Measurements from ENCODE around the gene GRM5. TPM values are rescaled to one million over a fixed set of nuclear protein-coding genes. Genes with fewer than 3 reads are reported as not detected.
"Not testable (repeated sequence)": the region's sequence is repeated elsewhere in the genome, so short reads cannot be mapped to it uniquely, and the experiment has no call there.

Gene GRM5
- total RNA-seq, 1 experiment from 2014 or later: not detected

- H3K4me2 ChIP-seq (ENCODE audit: low read length); BruUV-seq (replicated peaks); H3K9me3 ChIP-seq (ENCODE audit: low read length); H3K9ac ChIP-seq (ENCODE audit: low read length); CTCF ChIA-PET; H2AFZ ChIP-seq (ENCODE audit: low read length); H3K36me3 ChIP-seq (ENCODE audit: low read depth, low read length); H3K9me2 ChIP-seq (replicated peaks; ENCODE audit: low read length); H3F3A ChIP-seq (ENCODE audit: low read length, unreplicated experiment); POLR2A ChIA-PET (ENCODE audit: unreplicated experiment); intact Hi-C loops (cut with micrococcal nuclease); H3K4me3 ChIP-seq (ENCODE audit: low read length); H4K20me1 ChIP-seq (ENCODE audit: low read length); H3K27ac ChIP-seq (ENCODE audit: low read length); H3K4me1 ChIP-seq (ENCODE audit: insufficient read depth, low read length); H3K79me2 ChIP-seq (ENCODE audit: low read length); H3K27me3 ChIP-seq (ENCODE audit: low read length): not testable (repeated sequence)
- ATAC-seq: peak; percentile 49
- DNase-seq: peak; percentile 39
Measured at GRCh38 chr11:89061839-89062238, 3.9 kb downstream of the GRM5 start.

GRCh38 chr11:89057406-89057805, 8.4 kb downstream of the GRM5 start:
- H3K4me2 ChIP-seq (ENCODE audit: low read length); H3F3A ChIP-seq (ENCODE audit: low read length, unreplicated experiment); H3K9me3 ChIP-seq (ENCODE audit: low read length); H3K27ac ChIP-seq (ENCODE audit: low read length); POLR2A ChIA-PET (ENCODE audit: unreplicated experiment); H3K4me1 ChIP-seq (ENCODE audit: insufficient read depth, low read length); CTCF ChIA-PET; H3K27me3 ChIP-seq (ENCODE audit: low read length); intact Hi-C loops (cut with micrococcal nuclease); H4K20me1 ChIP-seq (ENCODE audit: low read length); ATAC-seq; H3K9ac ChIP-seq (ENCODE audit: low read length); DNase-seq; H3K79me2 ChIP-seq (ENCODE audit: low read length); BruUV-seq (replicated peaks); H3K9me2 ChIP-seq (replicated peaks; ENCODE audit: low read length); H2AFZ ChIP-seq (ENCODE audit: low read length); H3K36me3 ChIP-seq (ENCODE audit: low read depth, low read length); H3K4me3 ChIP-seq (ENCODE audit: low read length): not testable (repeated sequence)

GRCh38 chr11:89052220-89052619, 13.6 kb downstream of the GRM5 start:
- ATAC-seq: no peak
- Histone ChIP-seq H3K9me3 (ENCODE audit: low read length) (no peaks in the 10 kb centered on the region), H3K27ac (ENCODE audit: low read length) (no peak overlapping the region), H3K4me1 (ENCODE audit: insufficient read depth, low read length) (peaks cover 9% of the 10 kb centered on the region; the same call in 1 of the 2 replicates), H4K20me1 (ENCODE audit: low read length) (no peaks in the 10 kb centered on the region), H3F3A (ENCODE audit: low read length, unreplicated experiment) (no peaks in the 10 kb centered on the region), H3K4me3 (ENCODE audit: low read length) (no peak overlapping the region), H3K9ac (ENCODE audit: low read length) (no peak overlapping the region), H2AFZ (ENCODE audit: low read length) (no peak overlapping the region), H3K4me2 (ENCODE audit: low read length) (no peak overlapping the region), H3K9me2 (replicated peaks; ENCODE audit: low read length) (no peaks in the 10 kb centered on the region), H3K27me3 (ENCODE audit: low read length) (no peaks in the 10 kb centered on the region), H3K36me3 (ENCODE audit: low read depth, low read length) (no peaks in the 10 kb centered on the region), H3K79me2 (ENCODE audit: low read length) (no peaks in the 10 kb centered on the region)
- no peak for TF ChIP-seq EZH2 (IDR thresholded peaks at IDR 0.05; ENCODE audit: low read length, unreplicated experiment)
- no peak for TF ChIP-seq CTCF (conservative IDR thresholded peaks at IDR 0.05; ENCODE audit: low read depth, low read length)
- no peak for TF ChIP-seq EZH2phosphoT487 (IDR thresholded peaks at IDR 0.05; ENCODE audit: borderline replicate concordance, low read length)
- DNase-seq: no peak
- intact Hi-C loops (cut with micrococcal nuclease): no loop called here
- ChIA-PET CTCF (no interaction called here), POLR2A (ENCODE audit: unreplicated experiment) (no interaction called here)
- no TSS peak for BruUV-seq (replicated peaks)

GRCh38 chr11:89047159-89047558, 18.6 kb downstream of the GRM5 start:
- ATAC-seq; H3K4me2 ChIP-seq (ENCODE audit: low read length); H2AFZ ChIP-seq (ENCODE audit: low read length); H3K27ac ChIP-seq (ENCODE audit: low read length); H3K79me2 ChIP-seq (ENCODE audit: low read length); BruUV-seq (replicated peaks); intact Hi-C loops (cut with micrococcal nuclease); H3K4me1 ChIP-seq (ENCODE audit: insufficient read depth, low read length); CTCF ChIA-PET; H3K36me3 ChIP-seq (ENCODE audit: low read depth, low read length); H3K4me3 ChIP-seq (ENCODE audit: low read length); POLR2A ChIA-PET (ENCODE audit: unreplicated experiment); H3F3A ChIP-seq (ENCODE audit: low read length, unreplicated experiment); H3K27me3 ChIP-seq (ENCODE audit: low read length); H4K20me1 ChIP-seq (ENCODE audit: low read length); H3K9ac ChIP-seq (ENCODE audit: low read length); H3K9me2 ChIP-seq (replicated peaks; ENCODE audit: low read length); DNase-seq; H3K9me3 ChIP-seq (ENCODE audit: low read length): not testable (repeated sequence)

GRCh38 chr11:89043861-89044588, 21.8 kb downstream of the GRM5 start:
- H3K4me1 ChIP-seq (ENCODE audit: insufficient read depth, low read length); BruUV-seq (replicated peaks); DNase-seq; H3K27me3 ChIP-seq (ENCODE audit: low read length); H4K20me1 ChIP-seq (ENCODE audit: low read length); H3K79me2 ChIP-seq (ENCODE audit: low read length); POLR2A ChIA-PET (ENCODE audit: unreplicated experiment); H3K9me2 ChIP-seq (replicated peaks; ENCODE audit: low read length); H3K4me3 ChIP-seq (ENCODE audit: low read length); H3K9me3 ChIP-seq (ENCODE audit: low read length); H3K9ac ChIP-seq (ENCODE audit: low read length); intact Hi-C loops (cut with micrococcal nuclease); H3K36me3 ChIP-seq (ENCODE audit: low read depth, low read length); H3K27ac ChIP-seq (ENCODE audit: low read length); ATAC-seq; CTCF ChIA-PET; H2AFZ ChIP-seq (ENCODE audit: low read length); H3K4me2 ChIP-seq (ENCODE audit: low read length); H3F3A ChIP-seq (ENCODE audit: low read length, unreplicated experiment): not testable (repeated sequence)

- H3K9ac ChIP-seq (ENCODE audit: low read length); BruUV-seq (replicated peaks): not testable (repeated sequence)
Measured at GRCh38 chr11:89029671-89030070, 36.1 kb downstream of the GRM5 start.

More at GRCh38 chr11:89029671-89030070, 36.1 kb downstream of the GRM5 start:
- H2AFZ ChIP-seq (ENCODE audit: low read length); H3K36me3 ChIP-seq (ENCODE audit: low read depth, low read length); H3K9me3 ChIP-seq (ENCODE audit: low read length); H3K79me2 ChIP-seq (ENCODE audit: low read length); H3F3A ChIP-seq (ENCODE audit: low read length, unreplicated experiment); H3K4me3 ChIP-seq (ENCODE audit: low read length); CTCF ChIA-PET; H4K20me1 ChIP-seq (ENCODE audit: low read length); ATAC-seq; H3K9me2 ChIP-seq (replicated peaks; ENCODE audit: low read length); H3K4me2 ChIP-seq (ENCODE audit: low read length); H3K4me1 ChIP-seq (ENCODE audit: insufficient read depth, low read length); intact Hi-C loops (cut with micrococcal nuclease); H3K27me3 ChIP-seq (ENCODE audit: low read length); DNase-seq; H3K27ac ChIP-seq (ENCODE audit: low read length); POLR2A ChIA-PET (ENCODE audit: unreplicated experiment): not testable (repeated sequence)

Measured in PC-3 (cell line).